GM19455 (cell line): Measurements from ENCODE around the gene KLHL14.

Source experiments
- ATAC-seq: cut with Tn5 transposase; IDR thresholded peaks from one replicate; pipeline ENCODE4 v1.9.1; 2021; ENCODE audit not compliant: unreplicated experiment

Gene KLHL14

DNA sequence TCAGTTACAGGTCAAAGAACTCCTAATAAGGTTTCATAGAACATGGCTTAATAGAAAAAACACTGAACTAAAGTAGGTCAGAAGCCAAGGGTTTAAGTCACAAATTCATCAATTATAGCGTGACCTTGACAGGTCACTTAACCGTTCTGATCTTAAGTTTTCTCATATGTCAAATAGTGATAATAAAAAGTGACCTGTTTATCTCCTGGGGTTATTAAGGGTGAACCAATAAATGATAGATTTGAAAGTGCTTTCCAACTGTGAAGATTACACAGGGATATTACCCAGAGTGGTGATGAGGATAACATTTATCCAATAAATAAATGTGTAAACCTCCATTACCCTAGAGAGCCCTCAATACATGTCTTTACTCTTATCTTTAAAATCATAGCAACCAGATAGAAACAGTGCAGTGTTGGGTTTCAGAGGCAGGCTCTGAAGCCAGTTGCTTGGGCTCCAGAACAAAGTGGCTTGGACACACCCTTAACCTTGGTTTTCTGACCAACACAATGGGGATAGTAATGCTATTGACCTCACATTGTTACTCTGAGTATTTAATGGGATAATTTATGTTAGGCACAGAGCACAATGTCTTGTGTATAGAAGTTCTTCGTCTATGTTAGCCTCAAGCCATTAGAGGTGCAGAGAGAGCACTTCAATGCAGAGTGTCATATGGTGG is 48.6 kb downstream of the KLHL14 start:
- no peak for ATAC-seq

DNA sequence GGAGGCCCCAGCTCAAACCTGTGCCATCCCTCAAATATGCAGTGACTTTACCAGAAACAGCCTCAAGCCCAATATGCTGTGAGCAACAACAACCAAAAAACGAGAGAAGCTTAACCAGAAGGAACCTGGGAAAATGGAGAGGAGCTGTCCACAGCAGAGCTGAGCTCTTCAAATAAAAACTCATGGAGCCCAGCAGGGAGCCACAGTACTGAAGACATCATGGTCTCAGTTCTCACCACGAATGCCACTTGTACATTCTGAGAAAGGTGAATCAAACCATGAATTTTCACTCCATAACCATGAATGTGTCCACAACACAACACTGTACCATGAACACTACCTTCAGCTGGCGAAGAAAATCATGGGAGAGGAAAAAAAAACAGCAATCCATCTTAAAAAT is 50.5 kb downstream of the KLHL14 start:
- ATAC-seq: no peak

DNA sequence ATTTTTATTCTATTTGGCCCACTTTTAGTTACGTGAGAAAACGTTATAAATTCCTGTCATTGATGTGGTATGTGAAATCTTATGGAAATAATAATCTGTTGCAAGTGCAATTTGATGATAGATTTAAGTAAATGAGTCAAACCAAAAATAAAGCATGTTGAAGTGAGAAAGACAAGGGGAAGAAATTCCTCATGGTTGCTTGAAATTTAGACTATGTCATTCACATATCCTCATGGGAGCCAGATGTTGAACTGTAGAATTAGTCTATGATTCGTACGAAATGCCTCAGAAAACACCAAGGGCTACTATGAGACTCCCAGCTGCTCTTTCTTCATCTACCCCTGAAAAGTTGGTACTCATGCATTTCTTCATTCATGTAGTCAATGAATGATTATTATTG is 55.7 kb downstream of the KLHL14 start:
- ATAC-seq: no peak

DNA sequence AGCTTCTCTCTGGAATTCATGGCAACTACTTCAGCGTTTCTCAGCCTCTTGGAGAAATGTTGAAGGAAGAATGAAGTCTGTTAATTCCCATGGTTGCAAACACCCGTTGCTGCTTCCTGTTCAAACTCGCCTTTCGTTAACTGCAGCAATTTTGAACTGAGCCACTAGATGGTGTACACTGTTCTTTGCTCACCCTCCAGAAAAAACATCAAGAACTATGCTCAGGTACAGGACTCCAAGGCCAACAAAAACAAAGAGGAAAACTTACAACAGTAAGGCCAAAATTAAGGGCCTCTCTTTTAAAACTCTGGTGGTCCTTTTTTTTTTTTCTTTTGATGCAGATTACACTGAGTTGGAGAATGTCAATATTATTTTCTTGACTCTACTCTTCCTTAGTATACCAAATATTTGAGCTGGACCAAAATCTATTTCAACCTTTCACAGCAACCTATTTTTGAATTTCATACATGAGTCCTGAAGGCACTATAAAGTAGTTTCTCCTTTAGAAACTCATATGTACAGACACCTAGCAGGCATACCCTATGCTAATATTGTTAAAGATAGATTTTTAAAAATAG is 58.2 kb downstream of the KLHL14 start:
- peak; percentile 97 for ATAC-seq

DNA sequence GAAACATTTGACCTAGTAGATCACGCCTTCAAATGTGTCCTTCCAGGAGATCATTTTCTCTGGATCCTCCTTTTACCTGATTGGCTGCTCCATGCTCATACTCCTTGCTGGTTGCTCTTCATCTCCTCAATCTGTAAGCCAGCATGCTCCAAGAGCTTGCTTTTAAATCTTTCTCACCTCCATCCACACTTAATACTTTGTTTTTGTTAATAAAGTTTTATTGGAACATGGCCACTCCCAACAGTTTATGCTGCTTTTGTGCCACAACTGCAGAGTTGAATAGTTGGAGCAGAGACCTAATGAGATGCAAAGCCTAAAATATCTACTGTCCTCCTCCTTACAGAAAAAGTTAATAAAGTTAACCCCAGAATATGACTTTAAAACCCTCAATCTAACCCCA is 60.0 kb downstream of the KLHL14 start:
- no peak for ATAC-seq

DNA sequence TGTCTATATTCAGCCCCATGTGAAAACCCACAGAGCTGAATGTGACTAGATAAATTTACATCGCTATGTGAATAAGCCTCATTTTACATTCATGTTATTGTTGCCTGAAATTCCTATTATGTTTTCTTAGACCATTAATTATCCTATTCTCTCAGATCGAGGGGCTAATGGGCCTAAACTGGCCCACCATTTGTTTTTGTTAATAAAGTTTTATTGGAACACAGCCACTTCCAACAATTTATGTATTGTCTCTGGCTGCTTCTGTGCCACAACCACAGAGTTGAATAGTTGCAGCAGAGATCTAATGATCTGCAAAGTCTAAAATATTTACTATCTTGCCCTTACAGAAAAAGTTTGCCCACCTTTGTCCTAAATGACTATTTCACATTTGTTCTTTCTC is 61.0 kb downstream of the KLHL14 start:
- no peak for ATAC-seq

DNA sequence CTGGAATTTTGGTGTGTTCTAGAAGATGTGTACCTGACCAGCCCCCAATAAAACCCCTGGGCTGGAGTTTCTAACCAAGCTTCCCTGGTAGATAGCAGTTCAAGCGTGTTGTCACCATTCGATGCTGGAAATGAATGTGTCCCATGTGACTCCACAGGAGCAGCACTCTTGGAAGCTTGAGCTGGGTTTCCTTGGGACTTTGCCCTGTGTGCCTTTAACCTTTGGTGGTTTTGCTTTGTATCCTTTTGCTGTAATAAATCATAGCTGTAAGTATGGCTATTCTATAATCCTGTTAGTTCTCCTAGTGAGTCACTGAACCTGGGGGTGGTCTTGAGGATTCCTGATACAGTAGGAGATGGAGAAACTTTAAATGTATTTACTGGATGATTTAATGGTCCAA is 65.2 kb downstream of the KLHL14 start:
- ATAC-seq: no peak

DNA sequence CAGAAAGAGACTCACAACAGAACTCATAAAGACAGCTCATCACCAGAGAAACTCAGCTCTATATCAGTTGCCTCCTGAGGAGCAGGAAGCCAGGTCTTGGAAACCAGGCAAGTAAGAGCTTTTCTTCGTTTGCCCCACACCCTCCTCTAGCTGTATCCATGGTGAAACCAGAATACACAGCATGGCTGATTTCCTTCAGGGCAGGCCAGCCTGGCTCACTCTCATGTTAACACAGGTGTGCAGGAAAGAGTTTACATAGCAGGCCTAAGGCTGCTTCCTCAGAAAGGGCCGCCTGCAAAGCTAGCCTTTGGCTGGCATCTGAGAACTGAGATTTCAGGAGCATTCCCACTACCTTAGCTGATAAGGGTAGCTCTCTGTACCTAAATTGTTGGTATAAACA is 65.7 kb downstream of the KLHL14 start:
- ATAC-seq: no peak

DNA sequence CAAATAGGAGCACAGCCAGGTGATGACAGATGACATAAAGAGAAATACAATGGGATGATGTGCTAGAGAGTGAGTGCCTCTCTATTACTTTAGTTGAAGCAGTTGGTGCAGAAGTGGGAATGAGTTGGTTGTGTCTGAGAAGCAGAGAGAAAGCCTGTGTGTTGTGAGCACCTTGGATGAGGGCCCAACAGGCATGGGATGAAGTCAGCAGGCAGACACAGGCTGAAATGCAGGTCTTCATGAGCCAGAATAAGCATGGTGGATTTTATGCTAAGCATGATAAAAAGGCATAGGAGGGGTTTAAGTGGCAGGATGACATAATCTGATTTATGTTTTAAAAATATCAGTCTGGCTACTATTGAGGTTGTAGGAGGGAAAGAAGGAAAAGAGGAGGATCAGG is 71.5 kb downstream of the KLHL14 start:
- no peak for ATAC-seq

DNA sequence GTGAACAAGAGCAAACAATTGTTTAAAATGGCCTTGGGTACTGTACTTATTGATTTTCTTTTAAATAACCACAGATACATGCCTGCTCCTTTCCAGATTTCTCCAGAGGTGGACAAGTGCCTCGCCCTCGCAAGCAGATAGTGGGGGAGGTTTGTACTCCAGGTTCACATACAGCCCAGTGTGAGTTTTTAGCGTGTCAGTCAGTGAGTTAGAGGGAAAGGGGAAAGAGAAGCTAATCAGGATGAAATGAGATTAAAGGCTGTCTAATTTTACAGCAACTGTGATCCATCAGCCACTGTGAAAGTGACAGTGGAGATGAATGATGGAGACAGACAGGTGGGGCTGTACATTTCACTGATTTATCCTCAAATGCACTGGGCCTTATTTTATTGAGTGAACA is 74.7 kb downstream of the KLHL14 start:
- ATAC-seq: no peak

DNA sequence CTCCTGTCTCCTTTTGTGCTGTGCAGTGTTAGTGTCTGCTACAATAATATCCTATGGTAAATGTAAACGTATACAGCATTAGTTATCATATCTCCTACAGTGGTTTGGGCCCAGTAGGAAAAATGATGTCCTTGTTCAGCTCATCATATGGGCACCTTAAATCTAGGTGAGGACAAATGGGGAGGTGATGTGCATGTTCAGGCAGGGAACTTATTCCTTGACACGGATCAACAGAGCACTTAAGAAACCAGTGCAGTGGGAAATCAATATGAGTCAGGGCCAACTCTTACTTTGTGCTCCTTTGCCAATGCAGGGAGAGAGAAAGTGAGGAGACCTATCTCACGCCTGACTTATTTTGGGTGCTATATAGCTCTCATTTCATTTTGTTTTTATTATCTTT is 76.4 kb downstream of the KLHL14 start:
- ATAC-seq: no peak

DNA sequence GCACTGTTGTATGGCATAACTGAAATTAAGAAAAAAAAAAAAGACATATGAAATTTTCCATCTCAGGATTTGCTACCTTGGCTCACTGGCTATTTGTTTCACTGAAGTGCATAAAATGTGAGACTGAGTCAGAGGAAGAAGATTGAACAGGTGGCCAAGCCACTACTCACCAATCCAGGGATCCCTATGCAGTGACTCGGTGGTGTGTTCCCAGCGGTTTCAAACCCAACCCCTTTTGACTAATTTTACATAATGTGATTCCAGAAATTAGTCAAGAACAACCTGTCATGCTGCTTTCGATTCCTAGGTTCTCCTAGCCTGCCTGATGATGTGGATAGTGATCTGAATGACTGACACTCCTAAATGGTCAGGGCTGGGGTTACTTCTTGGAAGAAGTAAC is 77.3 kb downstream of the KLHL14 start:
- ATAC-seq: no peak

DNA sequence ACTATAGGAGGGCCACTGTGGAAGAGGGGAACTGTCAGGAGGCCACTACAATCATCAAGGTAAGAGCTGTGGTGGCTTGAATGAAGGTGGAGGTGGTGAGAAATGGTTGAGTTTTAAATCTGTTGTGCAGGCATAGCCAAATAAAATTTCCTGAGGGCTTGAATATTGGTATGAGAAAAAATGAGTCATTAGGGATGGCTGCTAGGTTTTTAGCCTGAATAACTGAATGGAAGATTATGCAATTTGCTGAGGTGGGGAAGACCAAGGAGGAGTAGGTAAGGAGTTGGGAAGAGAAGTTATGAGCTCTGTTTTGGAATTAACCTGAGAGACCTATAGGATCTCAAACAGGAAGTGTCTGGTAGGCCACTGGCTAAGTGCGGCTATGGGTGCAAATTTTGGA is 84.0 kb downstream of the KLHL14 start:
- no peak for ATAC-seq

DNA sequence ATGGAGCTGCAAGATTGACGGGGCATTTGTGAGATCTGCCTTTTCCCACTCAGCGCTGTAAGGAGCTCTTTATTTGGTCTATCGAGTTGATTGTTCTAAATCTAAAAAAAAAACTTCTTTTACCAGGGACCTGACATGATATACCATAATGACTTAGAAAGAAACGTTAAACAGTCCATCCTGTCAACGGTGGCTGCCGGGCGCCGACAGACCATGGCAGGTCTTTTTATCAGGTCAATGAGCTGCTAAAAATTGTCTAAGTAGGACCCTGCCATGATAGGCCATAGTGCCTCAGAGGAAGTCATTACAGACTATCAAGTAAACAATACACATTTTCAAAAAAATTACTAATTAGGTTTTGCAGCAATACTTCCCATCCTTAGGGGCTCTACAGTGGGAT is 87.9 kb downstream of the KLHL14 start:
- ATAC-seq: no peak

DNA sequence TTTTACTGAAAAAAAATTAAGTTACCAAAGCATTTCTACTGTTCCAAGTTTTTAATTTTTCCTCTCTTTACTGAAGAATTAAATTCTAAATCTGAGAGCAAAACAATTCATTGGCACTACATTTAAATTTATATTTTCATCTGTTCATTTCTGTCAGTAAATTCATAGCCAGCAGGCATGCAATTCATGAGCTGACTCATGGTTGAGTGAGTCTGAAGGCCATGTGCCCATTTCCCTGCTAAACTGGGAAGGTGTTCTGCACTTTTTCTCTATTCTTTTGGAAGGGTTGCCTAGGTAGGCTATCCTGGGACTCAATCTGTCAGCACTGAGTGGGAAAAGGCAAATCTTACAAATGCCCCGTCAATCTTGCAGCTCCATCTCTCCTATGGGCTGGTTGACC is 88.7 kb downstream of the KLHL14 start:
- no peak for ATAC-seq

DNA sequence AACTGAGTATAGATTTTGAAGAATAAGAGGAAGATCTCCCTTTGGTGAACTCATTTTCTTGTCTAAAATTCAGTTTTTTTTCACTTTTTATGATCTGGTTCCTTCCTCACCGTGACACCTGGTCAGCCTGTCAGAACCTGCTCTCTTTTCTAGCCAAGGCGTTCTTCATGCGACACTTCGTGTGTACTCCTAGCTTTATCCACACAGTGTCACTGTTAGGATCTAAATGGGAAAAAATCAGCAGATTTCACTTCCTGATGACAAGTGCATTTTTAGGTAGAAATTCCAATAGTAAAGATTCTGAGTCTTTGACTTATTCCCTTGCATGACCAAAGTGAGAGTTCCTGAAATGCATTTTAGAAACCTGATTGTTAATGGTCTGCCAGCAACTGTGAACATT is 89.8 kb downstream of the KLHL14 start:
- no peak for ATAC-seq

DNA sequence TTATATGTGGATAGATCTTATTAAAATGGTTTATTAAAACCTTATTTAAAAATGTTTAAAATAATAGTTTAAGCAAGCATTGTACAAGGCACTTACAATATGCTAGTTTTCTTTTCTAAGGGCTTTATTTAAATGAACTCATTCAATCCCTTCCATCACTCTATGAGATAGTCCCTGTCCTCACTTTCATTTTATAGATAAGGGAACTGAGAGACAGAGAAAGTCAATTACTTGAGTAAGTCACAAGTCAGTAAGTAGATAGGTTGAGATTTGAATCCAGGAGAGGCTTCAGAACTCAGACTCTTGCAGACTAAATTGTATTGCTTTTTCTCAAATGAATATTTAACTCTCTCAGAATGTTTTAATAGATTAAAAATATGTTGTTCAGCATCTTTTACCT is 95.2 kb downstream of the KLHL14 start:
- no peak for ATAC-seq

DNA sequence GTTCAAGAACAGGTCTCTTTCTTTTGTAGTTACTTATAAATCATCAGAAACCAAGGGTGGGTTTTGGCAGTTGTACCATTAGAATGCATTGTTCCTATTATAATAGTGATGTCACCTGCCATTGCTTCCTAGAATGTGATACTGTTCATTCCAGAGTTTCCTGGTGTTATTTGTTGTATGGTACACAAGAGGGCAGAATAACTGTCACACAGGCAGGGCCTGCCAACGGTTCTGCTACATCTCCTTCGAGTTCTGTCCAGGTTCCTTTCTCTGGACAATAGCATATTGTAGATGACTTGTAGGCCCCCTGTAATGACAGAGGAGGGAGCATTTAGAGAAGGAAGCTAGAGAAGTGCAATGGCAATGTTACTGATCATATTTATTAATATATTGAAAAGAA is 98.3 kb downstream of the KLHL14 start:
- ATAC-seq: no peak

DNA sequence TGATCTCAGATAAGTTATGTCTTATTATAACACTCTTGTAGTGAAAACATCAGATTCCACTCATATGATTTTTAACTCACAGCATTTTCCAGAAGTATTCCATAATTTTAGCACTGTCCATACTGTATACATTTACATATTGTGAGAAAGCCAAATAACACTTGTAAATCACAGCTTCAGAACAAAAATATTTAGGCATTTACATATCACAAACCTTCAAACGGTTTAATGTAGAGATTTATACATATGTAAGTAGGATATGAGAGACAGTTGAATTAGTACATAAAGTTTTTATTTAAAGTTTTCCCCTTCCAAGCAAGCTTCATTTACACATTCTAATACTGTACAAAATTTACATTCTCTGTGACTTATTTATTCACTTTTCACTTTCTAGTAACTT is 100.4 kb downstream of the KLHL14 start:
- no peak for ATAC-seq

DNA sequence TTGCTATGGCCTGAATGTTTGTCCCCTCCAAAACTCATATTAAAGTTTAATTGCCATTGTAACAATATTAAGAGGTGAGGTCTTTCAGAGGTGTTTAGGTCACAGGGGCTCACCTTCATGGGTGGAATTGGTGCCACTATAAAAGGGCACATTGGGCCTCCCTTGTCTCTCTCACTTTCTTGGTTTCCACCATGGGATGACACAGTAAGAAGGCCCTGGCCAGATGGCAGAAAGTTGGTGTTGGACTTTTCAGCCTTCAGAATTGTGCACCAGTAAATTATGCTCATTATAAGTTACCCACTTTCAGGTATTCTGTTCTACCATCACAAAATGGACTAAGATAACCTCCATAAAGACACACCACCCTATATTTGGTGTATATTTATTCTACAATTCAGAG is 102.1 kb downstream of the KLHL14 start:
- ATAC-seq: no peak

DNA sequence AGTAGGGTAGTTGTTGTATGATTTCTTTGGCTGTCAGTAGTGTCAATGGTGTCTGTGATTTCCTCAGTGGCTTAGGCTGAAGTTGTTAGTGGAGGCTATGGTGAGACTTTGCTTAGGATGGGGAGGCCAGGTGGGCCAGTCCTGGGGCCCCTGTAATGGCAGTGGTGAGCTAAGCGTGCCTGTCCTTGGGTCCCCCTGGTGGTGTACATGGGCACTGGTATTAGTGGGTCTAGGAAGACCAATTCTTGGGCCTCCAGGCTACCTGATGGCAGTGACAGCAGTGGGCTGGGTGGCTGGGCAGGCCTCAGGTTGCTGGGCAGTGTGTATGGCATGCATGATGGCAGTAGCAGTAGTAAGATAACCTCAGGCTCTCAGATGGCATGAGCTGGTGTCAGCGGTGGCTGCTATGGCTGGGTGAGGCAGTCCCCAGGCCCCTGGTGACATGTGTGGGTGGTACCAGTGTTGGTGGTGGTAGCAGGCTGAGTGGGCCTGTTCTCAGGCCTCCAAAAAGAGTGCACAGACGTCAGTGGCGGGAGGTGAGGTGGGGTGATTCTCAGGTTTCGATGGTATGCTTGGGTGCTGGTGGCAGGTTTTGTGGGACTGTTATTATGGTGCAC is 103.2 kb downstream of the KLHL14 start:
- no peak for ATAC-seq

DNA sequence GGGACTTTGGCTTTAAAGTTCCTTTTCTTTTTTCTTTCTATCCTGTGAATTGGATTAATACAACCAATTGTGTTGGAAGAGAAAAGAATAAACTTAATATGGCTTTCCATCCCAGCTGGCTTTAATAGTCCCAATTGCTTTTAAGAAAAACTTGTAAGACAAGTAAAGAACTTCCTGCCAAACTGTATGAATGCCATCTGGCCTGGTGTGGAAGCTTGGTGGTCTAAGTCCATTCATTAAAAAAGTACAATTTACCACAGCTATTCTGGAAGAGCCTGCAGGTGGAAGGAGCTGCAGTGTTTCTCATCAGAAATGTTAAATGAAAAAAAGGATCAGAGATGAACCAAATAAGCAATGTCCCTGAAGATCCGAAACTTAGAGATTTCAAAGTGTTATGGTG is 103.9 kb downstream of the KLHL14 start:
- ATAC-seq: no peak
